K562 (cell line): ENCODE results near the gene RARS1. TPM values are rescaled to one million over a fixed set of nuclear protein-coding genes. Genes with fewer than 3 reads are reported as not detected.

Experiments used
- ATAC-seq: fragments of 200-7000 bp; cut with Tn5 transposase; 3 replicates; pipeline ENCODE4 v1.9.1; 2020; ENCODE audit warnings: moderate library complexity
- BruUV-seq: library from RNA; stranded (reverse); fragments of 400-500 nt; replicated peaks from 2 replicates; lab custom pipeline; 2021; lab: Mats Ljungman, UMichigan
- CTCF ChIA-PET: fragments of 300-600 bp; formaldehyde crosslinking; extraction: SDS; loops from one replicate; lab custom pipeline; 2021; ENCODE audit warnings: low intra/inter-chr PET ratio; lab: Yijun Ruan, JAX
- POLR2A ChIA-PET: fragments of 300-600, 350-650 bp; sonication (Branson Sonifier 250); formaldehyde crosslinking; extraction: SDS; loops from one replicate; lab custom pipeline; 2021; ENCODE audit warnings: antibody characterized with exemption, inconsistent platforms; lab: Yijun Ruan, JAX
- DNase-seq, 4 experiments: peaks; one replicate each; pipeline versions ENCODE4 v3.0.0 to v3.0.0-alpha.2; 2011 to 2018; ENCODE audit warnings: low spot score in 3 of 4, mixed read lengths in 3 of 4; ENCODE audit errors: extremely low read depth in 1 of 4
- FAIRE-seq: peaks from 2 replicates; lab custom pipeline; 2011; peaks lifted over from hg19 to GRCh38; lab: Jason Lieb, UNC
- H2AFZ ChIP-seq: 2 replicates; pipeline ENCODE4 v1.6.0; 2011; ENCODE audit warnings: low read depth, low read length, control low read depth, inconsistent platforms
- H3K27ac ChIP-seq: fragments of 200-600 bp; 3 replicates; pipeline ENCODE4 v1.8.0; 2011; ENCODE audit warnings: low read depth, mild to moderate bottlenecking, control low read depth, inconsistent platforms, low read length, moderate library complexity, mixed read lengths; ENCODE audit errors: extremely low read depth
- H3K27me3 ChIP-seq, 2 experiments: fragments of 300-600 bp in 1 of 2; 2 replicates in 1 of 2; 3 replicates in 1 of 2; pipeline versions ENCODE4 v1.6.0 to v1.8.0; 2011; ENCODE audit warnings: inconsistent platforms in 2 of 2, low read length in 2 of 2, mild to moderate bottlenecking in 1 of 2, mixed read lengths in 1 of 2, moderate library complexity in 1 of 2; ENCODE audit not compliant: control insufficient read depth in 2 of 2, insufficient read depth in 2 of 2
- H3K36me3 ChIP-seq: fragments of 300-600 bp; 3 replicates; pipeline ENCODE4 v1.8.0; 2011; ENCODE audit warnings: mild to moderate bottlenecking, low read length, inconsistent platforms; ENCODE audit not compliant: control insufficient read depth, insufficient read depth
- H3K4me1 ChIP-seq, 2 experiments: fragments of 200-600 bp in 1 of 2; replicated peaks in 1 of 2; 2 replicates in 1 of 2; 3 replicates in 1 of 2; pipeline versions ENCODE4 v1.5.1 to v1.8.0; 2011; ENCODE audit warnings: inconsistent platforms in 2 of 2, low read length in 2 of 2, mild to moderate bottlenecking in 1 of 2, mixed read lengths in 1 of 2, moderate library complexity in 1 of 2; ENCODE audit not compliant: control insufficient read depth in 2 of 2, insufficient read depth in 2 of 2
- H3K4me2 ChIP-seq: 2 replicates; pipeline ENCODE4 v1.6.1; 2011; ENCODE audit warnings: low read length, control low read depth, inconsistent platforms, mixed read lengths; ENCODE audit not compliant: insufficient read depth
- H3K4me3 ChIP-seq: fragments of 200-600 bp; sonication (generic), shearing (Covaris generic); 2 replicates; pipeline ENCODE4 v1.5.1; 2016; ENCODE audit warnings: control low read depth, inconsistent platforms
- H3K79me2 ChIP-seq: fragments of 200-600 bp; 3 replicates; pipeline ENCODE4 v1.8.0; 2011; ENCODE audit warnings: low read length, inconsistent platforms; ENCODE audit not compliant: control insufficient read depth, insufficient read depth
- H3K9ac ChIP-seq, 2 experiments: 2 replicates each; pipeline versions ENCODE4 v1.6.0 to v1.6.1; 2011; ENCODE audit warnings: low read depth in 2 of 2, low read length in 2 of 2, control low read depth in 1 of 2, inconsistent platforms in 1 of 2, mild to moderate bottlenecking in 1 of 2, mixed read lengths in 1 of 2; ENCODE audit not compliant: insufficient read depth in 1 of 2
- H3K9me1 ChIP-seq: one replicate; pipeline ENCODE4 v1.6.0; 2011; ENCODE audit warnings: inconsistent platforms, mild to moderate bottlenecking, low read length, moderate library complexity; ENCODE audit not compliant: control insufficient read depth, insufficient read depth
- H3K9me3 ChIP-seq: replicated peaks from 2 replicates; pipeline ENCODE4 v1.5.1; 2011; ENCODE audit warnings: low read depth, low read length, inconsistent platforms; ENCODE audit not compliant: control insufficient read depth, insufficient read depth
- H4K20me1 ChIP-seq: replicated peaks from 2 replicates; pipeline ENCODE4 v1.6.1; 2011; ENCODE audit warnings: low read length, inconsistent platforms, mixed read lengths; ENCODE audit not compliant: control insufficient read depth, insufficient read depth
- CTCF ChIP-seq, 3 experiments: IDR thresholded peaks in 2 of 3; conservative IDR thresholded peaks in 1 of 3; 2 replicates each; pipeline ENCODE4 v1.5.1; 2011 to 2012; ENCODE audit warnings: low read length in 3 of 3, mild to moderate bottlenecking in 3 of 3, control low read depth in 2 of 3, improper control_type of control experiment in 1 of 3, inconsistent platforms in 1 of 3, low read depth in 1 of 3, mixed read lengths in 1 of 3, moderate library complexity in 1 of 3; ENCODE audit not compliant: insufficient read depth in 2 of 3
- FUS ChIP-seq: fragments of 200-400 bp; formaldehyde crosslinking; optimal IDR thresholded peaks from 2 replicates; pipeline ENCODE3; 2017; ENCODE audit warnings: low read depth, low read length
- HSF4 ChIP-seq: fragments of 250-450 bp; sonication (Bioruptor Pico); IDR thresholded peaks from 2 replicates; pipeline ENCODE4 v2.1.2; 2022; ENCODE audit warnings: mild to moderate bottlenecking, moderate library complexity, borderline replicate concordance
- KLF16 ChIP-seq: IDR thresholded peaks from 2 replicates; pipeline ENCODE4 v1.6.1; 2016; ENCODE audit warnings: antibody characterized with exemption
- POLR2B ChIP-seq: fragments of 450-650 bp; IDR thresholded peaks from 2 replicates; pipeline ENCODE4 v1.6.1; 2018; ENCODE audit warnings: low read depth; ENCODE audit not compliant: partially characterized antibody
- SMAD4 ChIP-seq: fragments of 250-450 bp; sonication (Bioruptor Pico); conservative IDR thresholded peaks from 2 replicates; pipeline ENCODE4 v1.8.0; 2021; ENCODE audit warnings: inconsistent platforms, mild to moderate bottlenecking, moderate library complexity
- TCF7 ChIP-seq: sonication (generic); IDR thresholded peaks from 2 replicates; pipeline ENCODE4 v1.6.1; 2016; ENCODE audit warnings: antibody characterized with exemption, borderline replicate concordance
- WGBS: fragments of 100-300 bp; shearing (Covaris generic); methylation state at CpG from one replicate; pipeline ENCODE4 v1.1.6; 2016; ENCODE audit warnings: low coverage, mixed read lengths; ENCODE audit not compliant: insufficient coverage; ENCODE audit errors: missing lambda C conversion rate; 5-methylcytosine and 5-hydroxymethylcytosine counted together
- in situ Hi-C: fragments of 300-500 bp; cut with MboI; formaldehyde crosslinking; loops from 4 replicates; pipeline ENCODE4 v1.15.0; 2018; ENCODE audit warnings: inconsistent platforms, mixed read lengths
- intact Hi-C: fragments of 100-400 bp; cut with micrococcal nuclease; formaldehyde crosslinking; loops from 2 replicates; pipeline ENCODE4 v1.14.2; 2022
- polyA plus RNA-seq, 8 experiments: library from polyadenylated mRNA; depleted of rRNA in 4 of 8; stranded (reverse) in 5 of 8; unstranded in 3 of 8; fragments of >200 nt; fragmentation: Nextera tagmentation in 2 of 8; fragmentation: Illumina TruSeq in 1 of 8; extraction: Ambion mirVana in 2 of 8; extraction: Trizol in 1 of 8; gene quantifications; 2 replicates each; pipeline versions ENCODE4 v1.2.1 to v1.2.3, GENCODE V29; 2011 to 2014; ENCODE audit warnings: inconsistent platforms in 1 of 8, missing spikeins in 1 of 8
- total RNA-seq, 7 experiments: library from RNA; depleted of rRNA in 6 of 7; stranded (reverse); fragments of >200 nt in 6 of 7; fragmentation: Illumina TruSeq in 2 of 7; extraction: Trizol in 2 of 7; gene quantifications; 2 replicates each; pipeline versions ENCODE4 v1.2.1 to v1.2.3, GENCODE V29; 2011 to 2021; ENCODE audit warnings: low replicate concordance in 1 of 7
- TF ChIP-seq, protein P1 (sequence below): sonication (generic); formaldehyde crosslinking; IDR thresholded peaks from 2 replicates; pipeline ENCODE4 v1.4.0; 2020; ENCODE audit warnings: mild to moderate bottlenecking, missing genetic modification reagents

The RARS1 gene
- total and polyA plus RNA-seq, 9 of the 15 experiments (the other 6 are each of a cell fraction or from before 2014, with no cell fraction given): 109 to 196 (median 139) TPM

DNA sequence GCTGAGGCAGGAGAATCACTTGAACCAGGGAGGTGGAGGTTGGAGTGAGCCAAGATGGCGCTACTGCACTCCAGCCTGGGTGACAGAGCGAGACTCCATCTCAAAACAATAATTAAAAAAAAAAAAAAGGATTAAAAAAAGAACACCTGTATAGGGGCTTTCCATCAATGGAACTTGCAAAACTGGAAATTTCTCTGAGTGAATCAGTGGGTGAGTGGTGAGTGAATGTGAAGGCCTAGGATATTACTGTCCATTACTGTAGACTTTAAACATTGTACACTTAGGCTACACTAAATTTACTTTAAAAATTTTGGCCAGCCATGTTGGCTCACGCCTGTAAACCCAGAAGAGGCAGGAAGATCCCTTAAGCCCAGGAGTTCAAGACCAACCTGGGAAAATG lies 5.7 kb upstream of the RARS1 start:
- Histone ChIP-seq H3K4me2 (no peak overlapping the region), H3K79me2 (no peaks in the 10 kb centered on the region), H3K9ac (no peak overlapping the region), H3K36me3 (no peaks in the 10 kb centered on the region), H3K4me1 (peaks cover 0 to 5% of the 10 kb centered on the region in 2 experiments; a peak in 1 of 5 replicates), H4K20me1 (no peaks in the 10 kb centered on the region), H3K9me1 (no peaks in the 10 kb centered on the region), H2AFZ (no peak overlapping the region), H3K4me3 (no peak overlapping the region), H3K27ac (no peak overlapping the region), H3K27me3 (no peaks in the 10 kb centered on the region; a peak in 1 of 5 replicates), H3K9me3 (no peaks in the 10 kb centered on the region)
- WGBS: 72% methylated on average over 3 of the region's 3 CpGs
- in situ Hi-C loops (no loop called here), intact Hi-C loops (loop anchor here (5.0 kb wide), 1 partner anchor 213 kb away; no protein-coding TSS in a partner anchor)
- ChIA-PET CTCF (no interaction called here), POLR2A (interaction anchor here (1.0 kb wide), 1 partner anchor 43 kb away, joined by 4 read pairs; no protein-coding TSS in a partner anchor)
- no TSS peak for BruUV-seq
- DNase-seq: no peak
- no peak for TF ChIP-seq TCF7
- TF ChIP-seq HSF4 (CRISPR knock-in tag): no peak
- TF ChIP-seq, protein P1, sequence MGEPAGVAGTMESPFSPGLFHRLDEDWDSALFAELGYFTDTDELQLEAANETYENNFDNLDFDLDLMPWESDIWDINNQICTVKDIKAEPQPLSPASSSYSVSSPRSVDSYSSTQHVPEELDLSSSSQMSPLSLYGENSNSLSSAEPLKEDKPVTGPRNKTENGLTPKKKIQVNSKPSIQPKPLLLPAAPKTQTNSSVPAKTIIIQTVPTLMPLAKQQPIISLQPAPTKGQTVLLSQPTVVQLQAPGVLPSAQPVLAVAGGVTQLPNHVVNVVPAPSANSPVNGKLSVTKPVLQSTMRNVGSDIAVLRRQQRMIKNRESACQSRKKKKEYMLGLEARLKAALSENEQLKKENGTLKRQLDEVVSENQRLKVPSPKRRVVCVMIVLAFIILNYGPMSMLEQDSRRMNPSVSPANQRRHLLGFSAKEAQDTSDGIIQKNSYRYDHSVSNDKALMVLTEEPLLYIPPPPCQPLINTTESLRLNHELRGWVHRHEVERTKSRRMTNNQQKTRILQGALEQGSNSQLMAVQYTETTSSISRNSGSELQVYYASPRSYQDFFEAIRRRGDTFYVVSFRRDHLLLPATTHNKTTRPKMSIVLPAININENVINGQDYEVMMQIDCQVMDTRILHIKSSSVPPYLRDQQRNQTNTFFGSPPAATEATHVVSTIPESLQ (CRISPR knock-in tag): no peak
- no peak for TF ChIP-seq SMAD4 (CRISPR knock-in tag)
- no peak for TF ChIP-seq KLF16
- no peak for TF ChIP-seq CTCF (IDR thresholded peaks at IDR 0.05 in 2 of 3, conservative IDR thresholded peaks at IDR 0.05 in 1 of 3; ENCODE audit: insufficient read depth in 2 of 3, low read depth in 1 of 3, low read length in 3 of 3)
- no peak for TF ChIP-seq FUS
- TF ChIP-seq POLR2B: no peak
- ATAC-seq: no peak
- no peak for FAIRE-seq
